Sigmoid colon (tissue), 4 donors: ENCODE measurements around the gene SYT9.

Experiments used
- EP300 ChIP-seq, 4 donors: sonication (generic); formaldehyde crosslinking; IDR thresholded peaks; one replicate each; pipeline ENCODE4 v1.6.1; 2017; ENCODE audit warnings: antibody characterized with exemption in 4 of 4
- POLR2A ChIP-seq, 2 donors: fragments of 450-650 bp; IDR thresholded peaks; one replicate each; pipeline ENCODE4 v1.6.1; 2016; ENCODE audit warnings: antibody characterized with exemption in 2 of 2, mild to moderate bottlenecking in 2 of 2, moderate library complexity in 2 of 2
- POLR2AphosphoS5 ChIP-seq, 4 donors: sonication (generic); formaldehyde crosslinking; IDR thresholded peaks; one replicate each; pipeline ENCODE4 v1.6.1; 2017; ENCODE audit warnings: antibody characterized with exemption in 4 of 4
- TF ChIP-seq, protein P1 (sequence below), 4 experiments: fragments of 450-650 bp in 3 of 4; fragments of 200-600 bp in 1 of 4; IDR thresholded peaks; one replicate each; pipeline ENCODE4 v1.5.1; 2016 to 2019; ENCODE audit warnings: antibody characterized with exemption in 4 of 4, mild to moderate bottlenecking in 3 of 4, moderate library complexity in 2 of 4

DNA sequence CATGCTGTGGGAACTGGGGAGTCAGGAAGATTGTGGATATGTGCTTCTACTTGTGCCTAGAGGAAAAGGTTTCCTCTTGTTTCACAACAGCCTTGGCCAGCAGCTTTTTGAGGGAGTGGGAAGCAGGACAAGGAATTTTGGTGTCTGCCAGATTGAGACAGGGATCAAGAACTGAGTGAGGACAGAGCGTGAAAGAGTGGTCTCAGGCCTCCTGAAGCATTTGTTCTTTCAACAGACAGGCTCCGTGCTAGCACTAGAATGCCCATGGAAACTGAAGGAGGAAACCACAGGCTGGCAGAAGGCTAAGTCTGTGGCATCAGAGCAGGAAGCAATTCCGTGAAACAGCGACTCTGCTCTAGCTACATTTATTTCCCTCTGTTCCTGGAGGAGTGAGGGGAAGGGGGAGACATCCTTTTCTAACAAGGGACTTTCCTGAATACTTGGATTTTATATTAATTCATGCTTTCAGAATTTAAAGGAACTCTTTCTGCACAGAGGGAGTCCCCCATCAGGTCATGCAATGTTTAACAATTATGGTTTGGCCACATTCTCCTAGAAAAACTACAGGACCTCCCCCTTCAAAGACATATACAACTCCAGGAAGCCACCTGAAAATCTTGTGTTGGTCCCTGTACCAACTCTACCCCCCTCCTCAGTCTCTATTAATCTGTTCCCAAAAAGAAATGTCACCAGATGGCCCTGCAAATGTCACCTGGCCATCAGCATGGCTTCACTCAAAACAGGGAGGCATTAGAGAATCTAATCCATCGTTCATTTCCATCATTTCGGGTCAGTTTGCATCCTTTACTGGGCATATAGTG lies 96.1 kb downstream of the SYT9 start:
- TF ChIP-seq, protein P1, sequence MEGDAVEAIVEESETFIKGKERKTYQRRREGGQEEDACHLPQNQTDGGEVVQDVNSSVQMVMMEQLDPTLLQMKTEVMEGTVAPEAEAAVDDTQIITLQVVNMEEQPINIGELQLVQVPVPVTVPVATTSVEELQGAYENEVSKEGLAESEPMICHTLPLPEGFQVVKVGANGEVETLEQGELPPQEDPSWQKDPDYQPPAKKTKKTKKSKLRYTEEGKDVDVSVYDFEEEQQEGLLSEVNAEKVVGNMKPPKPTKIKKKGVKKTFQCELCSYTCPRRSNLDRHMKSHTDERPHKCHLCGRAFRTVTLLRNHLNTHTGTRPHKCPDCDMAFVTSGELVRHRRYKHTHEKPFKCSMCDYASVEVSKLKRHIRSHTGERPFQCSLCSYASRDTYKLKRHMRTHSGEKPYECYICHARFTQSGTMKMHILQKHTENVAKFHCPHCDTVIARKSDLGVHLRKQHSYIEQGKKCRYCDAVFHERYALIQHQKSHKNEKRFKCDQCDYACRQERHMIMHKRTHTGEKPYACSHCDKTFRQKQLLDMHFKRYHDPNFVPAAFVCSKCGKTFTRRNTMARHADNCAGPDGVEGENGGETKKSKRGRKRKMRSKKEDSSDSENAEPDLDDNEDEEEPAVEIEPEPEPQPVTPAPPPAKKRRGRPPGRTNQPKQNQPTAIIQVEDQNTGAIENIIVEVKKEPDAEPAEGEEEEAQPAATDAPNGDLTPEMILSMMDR (IDR thresholded peaks at IDR 0.05), result no peak
- TF ChIP-seq POLR2AphosphoS5 (IDR thresholded peaks at IDR 0.05) (no peak), POLR2A (IDR thresholded peaks at IDR 0.05) (no peak), EP300 (IDR thresholded peaks at IDR 0.05) (no peak)
